Lower leg skin (tissue), 4 donors: ENCODE data around the gene SEMG1. TPM values are rescaled to one million over a fixed set of nuclear protein-coding genes. Genes with fewer than 3 reads are reported as not detected.

ENCODE experiments used
- DNase-seq, 2 donors: peaks; one replicate each; pipeline ENCODE4 v3.0.0-alpha.2; 2019; ENCODE audit warnings: low spot score in 2 of 2
- H3K4me3 ChIP-seq: fragments of 200-600 bp; sonication (generic); 2 replicates; pipeline ENCODE4 v1.5.1; 2017; ENCODE audit warnings: mild to moderate bottlenecking, low read depth; ENCODE audit not compliant: poor library complexity, severe bottlenecking
- CTCF ChIP-seq, 3 donors: fragments of 450-650 bp; IDR thresholded peaks; one replicate each; pipeline ENCODE4 v1.5.1; 2016; ENCODE audit warnings: antibody characterized with exemption in 3 of 3, mild to moderate bottlenecking in 3 of 3, moderate library complexity in 2 of 3
- POLR2A ChIP-seq, 2 donors: fragments of 450-650 bp; IDR thresholded peaks; one replicate each; pipeline ENCODE4 v1.6.1; 2016 to 2017; ENCODE audit warnings: antibody characterized with exemption in 2 of 2, mild to moderate bottlenecking in 1 of 2, moderate library complexity in 1 of 2
- WGBS, 2 donors: methylation state at CpG; one replicate each; pipeline ENCODE4 v1.1.5; 2018; 5-methylcytosine and 5-hydroxymethylcytosine counted together
- intact Hi-C: fragments of 100-400 bp; cut with DNase I; formaldehyde crosslinking; loops from one replicate; pipeline ENCODE4 v1.15.0; 2023; ENCODE audit warnings: low total_unique reads
- total RNA-seq, 4 donors: library from RNA; depleted of rRNA; stranded (reverse); fragments of >200 nt; gene quantifications; one replicate each; pipeline ENCODE4 v1.1.0, GENCODE V29; 2016

The SEMG1 gene
- total RNA-seq, 4 donors from 2014 or later = 0.34 TPM; not detected in 3

GRCh38 chr20:45238139-45238538, 31.3 kb downstream of the SEMG1 start:
- DNase-seq = no peak
- TF ChIP-seq POLR2A (IDR thresholded peaks at IDR 0.05) = no peak
- TF ChIP-seq CTCF (IDR thresholded peaks at IDR 0.05) = no peak
- H3K4me3 ChIP-seq = no peak overlapping the region
- intact Hi-C loops = no loop called here
- 89 to 91% methylated on average over 2 of the region's 2 CpGs for WGBS, 2 donors

GRCh38 chr20:45246109-45246508, 39.3 kb downstream of the SEMG1 start:
- WGBS, 2 donors = 67 to 78% methylated on average over 6 of the region's 6 CpGs
- TF ChIP-seq CTCF (IDR thresholded peaks at IDR 0.05) (no peak), POLR2A (IDR thresholded peaks at IDR 0.05) (no peak)
- intact Hi-C loops = no loop called here
- DNase-seq = no peak
- H3K4me3 ChIP-seq = no peak overlapping the region

GRCh38 chr20:45247865-45248264, 41.0 kb downstream of the SEMG1 start:
- 83% methylated on average over 1 of the region's 1 CpG for WGBS, 2 donors
- H3K4me3 ChIP-seq = no peak overlapping the region
- no peak for DNase-seq
- intact Hi-C loops = no loop called here
- no peak for TF ChIP-seq POLR2A (IDR thresholded peaks at IDR 0.05)
- TF ChIP-seq CTCF (IDR thresholded peaks at IDR 0.05) = no peak

- no peak for TF ChIP-seq POLR2A (IDR thresholded peaks at IDR 0.05)
- no peak for TF ChIP-seq CTCF (IDR thresholded peaks at IDR 0.05)
- intact Hi-C loops = no loop called here
- no peak overlapping the region for H3K4me3 ChIP-seq
- DNase-seq = no peak
Observed at GRCh38 chr20:45248609-45249008, 41.8 kb downstream of the SEMG1 start.

GRCh38 chr20:45251884-45252560, 45.2 kb downstream of the SEMG1 start:
- DNase-seq = no peak
- TF ChIP-seq POLR2A (IDR thresholded peaks at IDR 0.05) (no peak), CTCF (IDR thresholded peaks at IDR 0.05) (no peak)
- intact Hi-C loops = no loop called here
- 32 to 40% methylated on average over 5 of the region's 5 CpGs for WGBS, 2 donors
- no peak overlapping the region for H3K4me3 ChIP-seq

GRCh38 chr20:45253261-45253660, 46.4 kb downstream of the SEMG1 start:
- intact Hi-C loops = no loop called here
- no peak overlapping the region for H3K4me3 ChIP-seq
- 70 to 83% methylated on average over 3 to 4 of the region's 4 CpGs for WGBS, 2 donors
- no peak for TF ChIP-seq CTCF (IDR thresholded peaks at IDR 0.05)
- TF ChIP-seq POLR2A (IDR thresholded peaks at IDR 0.05) = no peak
- DNase-seq = no peak
